Fibroblast of villous mesenchyme (primary cell): ENCODE measurements around the gene EXOC2. TPM values are rescaled to one million over a fixed set of nuclear protein-coding genes. Genes with fewer than 3 reads are reported as not detected.

ENCODE experiments used
- DNase-seq: peaks from one replicate; pipeline ENCODE4 v3.0.0-alpha.2; 2010; ENCODE audit warnings: low read depth
- H3K4me3 ChIP-seq: 2 replicates; pipeline ENCODE4 v1.5.1; 2011; ENCODE audit warnings: low read depth, mild to moderate bottlenecking, low read length
- total RNA-seq: library from RNA; depleted of rRNA; stranded (reverse); fragments of >200 nt; gene quantifications from 2 replicates; pipeline ENCODE4 v1.2.3, GENCODE V29; 2012
- TF ChIP-seq, protein P1 (sequence below): IDR thresholded peaks from 2 replicates; pipeline ENCODE4 v1.5.1; 2012; ENCODE audit warnings: low read depth, mild to moderate bottlenecking, low read length; ENCODE audit not compliant: insufficient read depth

EXOC2 gene
- total RNA-seq, 1 donor = 29.8 TPM

DNA sequence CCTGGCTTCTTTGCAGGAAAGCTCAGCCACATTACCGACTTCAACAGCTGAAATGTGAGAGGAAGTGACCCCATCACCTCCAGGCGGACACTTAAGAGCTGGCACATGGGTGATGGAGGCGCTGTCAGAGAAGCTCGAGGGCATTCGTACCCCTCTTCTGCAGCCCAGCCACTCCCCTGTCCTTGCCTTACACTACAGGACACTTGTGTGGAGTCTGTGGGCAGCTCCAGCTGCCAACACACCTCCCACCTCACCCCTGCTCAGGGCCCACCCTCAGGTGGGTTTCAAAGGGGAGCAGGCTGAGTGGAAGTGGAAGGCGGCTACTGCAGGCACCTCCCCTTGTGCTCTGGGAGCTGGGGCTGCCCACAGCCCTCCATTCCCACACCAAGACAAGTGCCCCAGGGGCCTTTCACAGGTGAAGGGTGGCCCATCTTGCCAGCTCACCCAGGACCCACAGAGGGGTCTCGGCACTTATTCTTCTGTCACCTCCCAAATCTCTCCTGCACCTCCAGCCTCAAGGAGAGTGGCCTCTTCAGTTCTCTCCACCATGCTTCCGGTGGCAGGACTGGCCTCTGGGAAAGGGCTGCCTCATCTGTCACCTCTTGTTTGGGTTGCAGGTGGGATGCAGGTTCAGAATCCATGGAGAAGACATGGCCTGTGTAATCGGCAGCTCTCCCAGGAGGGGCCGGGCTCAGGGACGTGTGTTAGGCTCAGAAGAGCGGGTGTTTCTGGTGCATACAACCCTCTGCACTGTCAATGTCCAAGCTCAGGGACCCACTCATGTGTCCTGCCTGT lies 251.6 kb downstream of the EXOC2 start:
- DNase-seq = no peak
- TF ChIP-seq, protein P1, sequence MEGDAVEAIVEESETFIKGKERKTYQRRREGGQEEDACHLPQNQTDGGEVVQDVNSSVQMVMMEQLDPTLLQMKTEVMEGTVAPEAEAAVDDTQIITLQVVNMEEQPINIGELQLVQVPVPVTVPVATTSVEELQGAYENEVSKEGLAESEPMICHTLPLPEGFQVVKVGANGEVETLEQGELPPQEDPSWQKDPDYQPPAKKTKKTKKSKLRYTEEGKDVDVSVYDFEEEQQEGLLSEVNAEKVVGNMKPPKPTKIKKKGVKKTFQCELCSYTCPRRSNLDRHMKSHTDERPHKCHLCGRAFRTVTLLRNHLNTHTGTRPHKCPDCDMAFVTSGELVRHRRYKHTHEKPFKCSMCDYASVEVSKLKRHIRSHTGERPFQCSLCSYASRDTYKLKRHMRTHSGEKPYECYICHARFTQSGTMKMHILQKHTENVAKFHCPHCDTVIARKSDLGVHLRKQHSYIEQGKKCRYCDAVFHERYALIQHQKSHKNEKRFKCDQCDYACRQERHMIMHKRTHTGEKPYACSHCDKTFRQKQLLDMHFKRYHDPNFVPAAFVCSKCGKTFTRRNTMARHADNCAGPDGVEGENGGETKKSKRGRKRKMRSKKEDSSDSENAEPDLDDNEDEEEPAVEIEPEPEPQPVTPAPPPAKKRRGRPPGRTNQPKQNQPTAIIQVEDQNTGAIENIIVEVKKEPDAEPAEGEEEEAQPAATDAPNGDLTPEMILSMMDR = no peak
- H3K4me3 ChIP-seq = no peak overlapping the region

DNA sequence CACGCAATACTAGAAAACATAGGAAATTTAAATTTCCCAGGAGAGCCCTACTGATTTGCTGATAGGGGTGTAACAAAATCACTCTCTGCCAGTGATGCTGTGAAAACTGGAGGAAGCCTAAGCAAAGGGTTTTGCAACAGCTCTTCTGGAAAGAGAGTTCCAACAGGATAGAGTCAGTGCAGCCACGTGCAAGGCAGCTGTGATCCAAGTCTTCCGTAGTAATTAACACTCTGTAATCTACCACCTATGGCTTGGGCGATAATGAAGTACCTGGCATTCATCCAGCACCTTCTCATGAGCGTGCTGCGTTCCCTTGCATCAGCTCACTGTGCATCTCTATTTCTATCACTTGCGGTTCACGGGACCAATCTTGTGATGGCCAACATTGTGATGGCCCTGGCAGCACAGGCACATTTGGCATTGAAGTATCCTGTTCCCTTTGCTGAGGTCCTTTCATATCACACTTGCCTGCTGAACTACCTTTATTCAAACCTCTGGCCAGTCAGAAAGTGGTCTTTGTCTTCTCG lies 253.2 kb downstream of the EXOC2 start:
- TF ChIP-seq, protein P1 = no peak
- no peak overlapping the region for H3K4me3 ChIP-seq
- no peak for DNase-seq

DNA sequence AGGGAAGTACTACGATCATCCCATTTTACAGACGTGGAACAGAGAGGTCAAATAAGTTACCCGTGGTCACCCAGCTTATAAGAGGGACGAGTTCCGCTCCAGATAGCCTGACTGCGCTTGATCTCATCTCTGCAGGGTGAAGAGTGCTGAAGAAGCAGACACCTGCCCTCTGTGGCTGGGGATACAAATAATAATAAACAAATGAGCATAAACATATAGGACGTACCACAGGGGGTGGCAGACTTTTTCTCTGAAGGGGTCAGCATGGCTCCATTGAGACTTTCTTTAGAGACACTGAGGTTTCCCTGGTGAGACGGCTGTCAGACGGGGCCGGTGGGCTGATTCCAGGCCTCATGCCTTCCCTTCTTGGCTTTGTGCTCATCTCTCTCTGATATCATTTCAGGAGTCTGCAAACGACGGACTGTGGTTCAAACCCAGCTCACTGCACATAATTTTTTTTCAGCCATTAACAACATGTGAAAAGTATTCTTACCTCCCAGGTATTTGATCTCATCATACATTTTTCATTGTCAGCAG lies 254.2 kb downstream of the EXOC2 start:
- no peak for DNase-seq
- H3K4me3 ChIP-seq = no peak overlapping the region
- TF ChIP-seq, protein P1 = no peak

DNA sequence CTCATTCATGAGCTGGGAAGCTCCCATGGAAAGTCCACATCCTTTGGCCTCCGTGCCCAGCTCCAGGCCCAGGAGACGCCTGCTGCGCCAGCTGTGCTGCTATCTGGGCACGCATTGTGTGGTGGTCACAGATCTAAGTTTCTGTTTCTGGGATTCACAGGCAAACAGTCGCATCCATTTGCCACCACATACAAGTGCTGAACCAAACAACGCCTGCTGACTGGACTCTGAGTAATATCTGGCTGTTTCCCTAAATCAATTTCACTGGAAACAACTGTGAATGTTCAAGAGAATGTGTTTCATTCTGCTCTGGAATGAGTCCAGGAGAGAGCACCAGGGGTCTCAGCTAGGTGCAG lies 255.9 kb downstream of the EXOC2 start:
- H3K4me3 ChIP-seq = no peak overlapping the region
- DNase-seq = no peak
- TF ChIP-seq, protein P1 = no peak

DNA sequence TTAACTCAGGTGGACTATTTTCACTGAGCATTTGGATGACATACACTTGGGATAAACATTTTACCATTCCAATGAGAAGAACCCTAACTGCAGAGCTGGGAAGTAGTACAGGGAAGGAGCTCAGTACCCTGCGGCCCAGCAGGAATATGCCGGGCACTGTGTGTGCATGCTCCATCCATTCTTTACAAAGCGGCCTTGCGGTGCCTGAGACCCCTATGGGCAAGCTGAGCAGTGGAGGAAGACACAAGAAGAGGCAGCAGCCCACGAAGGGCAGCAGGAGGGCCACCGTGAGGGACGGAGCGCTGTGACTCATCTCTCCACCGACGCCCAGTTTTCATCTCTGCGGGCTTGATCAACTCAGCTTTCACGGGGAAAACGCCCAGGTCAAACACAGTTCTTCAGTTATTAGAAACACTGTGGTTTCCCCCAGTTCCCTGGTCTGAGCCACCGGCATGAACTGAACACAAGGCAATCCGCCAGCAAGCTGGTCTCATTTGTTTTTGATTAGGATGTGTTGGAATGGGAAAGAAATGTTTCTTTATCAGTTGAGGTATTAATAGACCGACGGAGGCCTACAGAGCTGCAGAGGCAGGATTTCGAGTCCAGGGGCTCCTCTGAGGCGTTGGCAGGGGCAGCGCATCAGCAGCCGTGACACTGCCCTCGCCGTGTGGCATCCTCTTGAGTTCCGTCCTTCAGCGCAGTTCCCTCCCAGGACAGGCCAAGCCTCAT lies 256.5 kb downstream of the EXOC2 start:
- no peak overlapping the region for H3K4me3 ChIP-seq
- TF ChIP-seq, protein P1 = no peak
- DNase-seq = peak; percentile 32

DNA sequence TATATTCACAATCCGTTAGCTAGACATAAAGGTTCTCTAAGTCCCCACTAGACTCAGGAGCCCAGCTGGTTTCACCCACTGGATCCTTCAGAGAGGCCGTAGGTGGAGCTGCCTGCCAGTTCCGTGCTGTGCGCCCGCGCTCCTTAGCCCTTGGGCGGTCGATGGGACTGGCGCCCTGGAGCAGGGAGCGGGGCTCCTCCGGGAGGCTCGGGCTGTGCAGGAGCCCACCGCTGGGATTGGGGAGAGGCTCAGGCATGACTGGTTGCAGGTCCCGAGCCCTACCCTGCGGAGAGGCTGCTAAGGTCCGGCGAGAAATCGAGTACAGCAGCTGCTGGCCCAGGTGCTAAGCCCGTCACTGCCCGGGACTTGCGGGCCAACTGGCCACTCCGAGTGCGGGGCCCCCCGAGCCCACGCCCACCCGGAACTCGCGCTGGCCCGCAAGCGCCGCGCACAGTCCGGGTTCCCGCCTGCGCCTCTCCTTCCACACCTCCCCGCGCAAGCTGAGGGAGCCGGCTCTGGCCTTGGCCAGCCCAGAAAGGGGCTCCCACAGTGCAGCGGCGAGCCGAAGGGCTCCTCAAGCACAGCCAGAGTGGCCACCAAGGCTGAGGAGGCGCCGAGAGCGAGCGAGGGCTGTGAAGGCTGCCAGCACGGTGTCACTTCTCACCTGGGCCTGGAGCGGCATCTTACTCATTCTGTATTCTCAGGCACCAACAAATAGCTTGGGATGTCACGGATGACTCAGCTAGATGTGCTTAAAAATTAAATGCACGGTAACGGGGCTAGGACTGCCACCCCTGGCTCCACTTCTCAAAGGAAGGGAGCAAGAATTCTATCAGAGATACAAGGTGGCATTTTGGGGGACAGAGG lies 257.3 kb downstream of the EXOC2 start:
- TF ChIP-seq, protein P1 = no peak
- DNase-seq = no peak

More for the DNA sequence above, 257.3 kb downstream of the EXOC2 start:
- H3K4me3 ChIP-seq = no peak overlapping the region
